ENCODE data around the gene MRPS33. TPM values are rescaled to one million over a fixed set of nuclear protein-coding genes. Genes with fewer than 3 reads are reported as not detected.
"Not testable (repeated sequence)": the region's sequence is repeated elsewhere in the genome, so short reads cannot be mapped to it uniquely, and the experiment has no call there.

MRPS33 gene
- total and polyA plus RNA-seq, 2 of the 13 experiments (the other 11 are each of a cell fraction or from before 2014, with no cell fraction given): 50.9 to 91.0 TPM

- TF ChIP-seq ZNF747 (CRISPR knock-in tag; IDR thresholded peaks at IDR 0.05; ENCODE audit: borderline replicate concordance) (no peak), ZNF484 (CRISPR knock-in tag; IDR thresholded peaks at IDR 0.05; ENCODE audit: borderline replicate concordance, low read depth) (no peak), RARG (CRISPR knock-in tag; IDR thresholded peaks at IDR 0.05; ENCODE audit: low read depth) (no peak), ZNF749 (CRISPR knock-in tag; IDR thresholded peaks at IDR 0.05; ENCODE audit: borderline replicate concordance) (no peak), TBL1XR1 (IDR thresholded peaks at IDR 0.05; ENCODE audit: borderline replicate concordance, low read length, partially characterized antibody) (no peak)
These were observed 53.6 kb downstream of the MRPS33 start (continued) for GRCh38 chr7:140961117-140961516.

GRCh38 chr7:140956997-140957396, 57.8 kb downstream of the MRPS33 start:
- H3K9me3 ChIP-seq (ENCODE audit: low read length); DNase-seq (ENCODE audit: low spot score); H3K27me3 ChIP-seq (ENCODE audit: control insufficient read depth in 1 of 2, insufficient read depth in 2 of 2, low read length in 2 of 2); H2AFZ ChIP-seq (ENCODE audit: low read length); ATAC-seq; H3K4me2 ChIP-seq (ENCODE audit: low read depth, low read length); H3K4me3 ChIP-seq (replicated peaks in 1 of 3; ENCODE audit: insufficient read depth in 1 of 3, low read depth in 2 of 3, low read length in 3 of 3); intact Hi-C loops (cut with micrococcal nuclease; ENCODE audit: unreplicated experiment); H4K20me1 ChIP-seq (ENCODE audit: insufficient read depth, low read length); CTCF ChIA-PET (ENCODE audit: low intra/inter-chr PET ratio, low total read pairs); FAIRE-seq; H3K4me1 ChIP-seq (ENCODE audit: insufficient read depth, low read length); POLR2A ChIA-PET; H3K27ac ChIP-seq (ENCODE audit: extremely low read length, insufficient read depth, low read length); in situ Hi-C loops (cut with HindIII; ENCODE audit: extremely low pct_ligation_motif_present, low pct_unique_long_range_greater_than_20kb); H3K36me3 ChIP-seq (replicated peaks in 1 of 2; ENCODE audit: control insufficient read depth in 1 of 2, insufficient read depth in 2 of 2, low read length in 2 of 2); BruUV-seq (replicated peaks); H3K79me2 ChIP-seq (ENCODE audit: insufficient read depth, low read length); H3K9ac ChIP-seq (ENCODE audit: insufficient read depth, low read depth, low read length): not testable (repeated sequence)
- WGBS (ENCODE audit: low lambda C conversion rate): 75% methylated on average over 4 of the region's 25 CpGs

Small RNA genes lying within 50 kb of the gene (small RNA-seq; reads per million reads assigned to genes)
- 0 to 0.97 (median 0) reads per million in 3 experiments for gene RNU4-74P (ENCODE audit: insufficient read depth in 2 of 3, insufficient read length in 3 of 3, low read depth in 2 of 3, low replicate concordance in 1 of 3)

Other genes with a start within 250 kb of the MRPS33 start
- 13.4 and 14.0 TPM in 2 replicates for gene BRAF, start 90.0 kb downstream of the MRPS33 start, total RNA-seq (2016; rRNA removed; fragmentation: Illumina TruSeq; extraction: Trizol)
- gene BRAF, start 90.0 kb downstream of the MRPS33 start, polyA plus RNA-seq (2011; rRNA removed): 10.1 and 12.5 TPM in 2 replicates
- 0.02 TPM in 1 of 2 replicates, not detected in the other for gene TMEM178B, start 59.1 kb upstream of the MRPS33 start, total RNA-seq (2016; rRNA removed; fragmentation: Illumina TruSeq; extraction: Trizol)
- gene TMEM178B, start 59.1 kb upstream of the MRPS33 start, polyA plus RNA-seq (2011; rRNA removed): 0.01 TPM in 2 replicates

Measured in HepG2 (cell line).